H1 (cell line): ENCODE measurements around the gene GTF2H1. TPM values are rescaled to one million over a fixed set of nuclear protein-coding genes. Genes with fewer than 3 reads are reported as not detected.

Experiments
- CBX8 ChIP-seq: fragments of 300-800, 300-1000 bp; sonication (generic); IDR thresholded peaks from 2 replicates; pipeline ENCODE4 v1.7.1; 2016; ENCODE audit warnings: low read depth, low read length, borderline replicate concordance
- EZH2 ChIP-seq: fragments of 200-600 bp; sonication (generic); IDR thresholded peaks from 2 replicates; pipeline ENCODE4 v1.7.1; 2012; ENCODE audit warnings: low read depth, mild to moderate bottlenecking, moderate library complexity, low read length, inconsistent platforms; ENCODE audit not compliant: severe bottlenecking
- GTF2F1 ChIP-seq: IDR thresholded peaks from 2 replicates; pipeline ENCODE4 v1.6.1; 2012; ENCODE audit warnings: low read depth, low read length, improper control_type of control experiment, borderline replicate concordance
- JUND ChIP-seq: IDR thresholded peaks from 2 replicates; pipeline ENCODE4 v1.6.1; 2011; ENCODE audit warnings: mild to moderate bottlenecking, improper control_type of control experiment, low read length
- SIX5 ChIP-seq: IDR thresholded peaks from 2 replicates; pipeline ENCODE4 v1.6.1; 2011; ENCODE audit warnings: mild to moderate bottlenecking, low read depth, low read length
- SRF ChIP-seq: IDR thresholded peaks from 2 replicates; pipeline ENCODE4 v1.6.1; 2011; ENCODE audit warnings: mild to moderate bottlenecking, low read depth, low read length, moderate library complexity
- polyA plus RNA-seq, 7 experiments: library from polyadenylated mRNA; depleted of rRNA in 3 of 7; stranded (reverse) in 5 of 7; unstranded in 2 of 7; fragments of >200 nt in 5 of 7; fragments of 200-250 nt in 2 of 7; gene quantifications; 1 replicate in 5 of 7; 2 replicates in 1 of 7; 4 replicates in 1 of 7; pipeline versions ENCODE4 v1.2.1 to v1.2.3, GENCODE V29; 2011 to 2013; ENCODE audit warnings: missing spikeins in 2 of 7, mixed read lengths in 2 of 7
- total RNA-seq: library from RNA; stranded (reverse); fragmentation: NEBNext Ultra II Directional; extraction: Animal tissue kit (Norgen Biotek cat#: 25700); gene quantifications from 2 replicates; pipeline ENCODE4 v1.2.1, GENCODE V29; 2021
- TF ChIP-seq, protein P1 (sequence below): fragments of 300-600 bp; sonication (generic); IDR thresholded peaks from 2 replicates; pipeline ENCODE4 v1.7.1; 2012; ENCODE audit warnings: low read length, moderate library complexity, mild to moderate bottlenecking, inconsistent platforms; ENCODE audit not compliant: insufficient replicate concordance

Gene GTF2H1
- total and polyA plus RNA-seq, 2 of the 8 experiments (the other 6 are each of a cell fraction or from before 2014, with no cell fraction given) = 9.1 to 26.3 TPM

DNA sequence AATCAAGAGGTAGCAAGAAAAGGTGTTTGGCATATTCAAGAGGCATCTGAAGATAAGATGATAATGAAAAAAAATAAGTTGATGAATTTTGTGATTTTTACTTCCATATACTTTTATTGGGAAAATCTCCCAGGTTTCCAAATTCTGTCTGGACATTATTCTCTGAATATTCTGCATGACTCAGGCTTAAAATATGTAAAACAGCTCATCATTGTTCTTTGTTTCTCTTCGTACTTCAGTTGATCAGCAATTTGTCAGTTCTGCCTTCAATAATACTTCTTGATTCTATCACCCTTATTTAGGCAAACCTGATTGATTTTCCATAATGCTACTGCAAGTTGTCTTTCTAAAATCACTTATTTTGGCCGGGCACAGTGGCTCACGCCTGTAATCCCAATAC is 30.2 kb downstream of the GTF2H1 start (continued):
- TF ChIP-seq, protein P1, sequence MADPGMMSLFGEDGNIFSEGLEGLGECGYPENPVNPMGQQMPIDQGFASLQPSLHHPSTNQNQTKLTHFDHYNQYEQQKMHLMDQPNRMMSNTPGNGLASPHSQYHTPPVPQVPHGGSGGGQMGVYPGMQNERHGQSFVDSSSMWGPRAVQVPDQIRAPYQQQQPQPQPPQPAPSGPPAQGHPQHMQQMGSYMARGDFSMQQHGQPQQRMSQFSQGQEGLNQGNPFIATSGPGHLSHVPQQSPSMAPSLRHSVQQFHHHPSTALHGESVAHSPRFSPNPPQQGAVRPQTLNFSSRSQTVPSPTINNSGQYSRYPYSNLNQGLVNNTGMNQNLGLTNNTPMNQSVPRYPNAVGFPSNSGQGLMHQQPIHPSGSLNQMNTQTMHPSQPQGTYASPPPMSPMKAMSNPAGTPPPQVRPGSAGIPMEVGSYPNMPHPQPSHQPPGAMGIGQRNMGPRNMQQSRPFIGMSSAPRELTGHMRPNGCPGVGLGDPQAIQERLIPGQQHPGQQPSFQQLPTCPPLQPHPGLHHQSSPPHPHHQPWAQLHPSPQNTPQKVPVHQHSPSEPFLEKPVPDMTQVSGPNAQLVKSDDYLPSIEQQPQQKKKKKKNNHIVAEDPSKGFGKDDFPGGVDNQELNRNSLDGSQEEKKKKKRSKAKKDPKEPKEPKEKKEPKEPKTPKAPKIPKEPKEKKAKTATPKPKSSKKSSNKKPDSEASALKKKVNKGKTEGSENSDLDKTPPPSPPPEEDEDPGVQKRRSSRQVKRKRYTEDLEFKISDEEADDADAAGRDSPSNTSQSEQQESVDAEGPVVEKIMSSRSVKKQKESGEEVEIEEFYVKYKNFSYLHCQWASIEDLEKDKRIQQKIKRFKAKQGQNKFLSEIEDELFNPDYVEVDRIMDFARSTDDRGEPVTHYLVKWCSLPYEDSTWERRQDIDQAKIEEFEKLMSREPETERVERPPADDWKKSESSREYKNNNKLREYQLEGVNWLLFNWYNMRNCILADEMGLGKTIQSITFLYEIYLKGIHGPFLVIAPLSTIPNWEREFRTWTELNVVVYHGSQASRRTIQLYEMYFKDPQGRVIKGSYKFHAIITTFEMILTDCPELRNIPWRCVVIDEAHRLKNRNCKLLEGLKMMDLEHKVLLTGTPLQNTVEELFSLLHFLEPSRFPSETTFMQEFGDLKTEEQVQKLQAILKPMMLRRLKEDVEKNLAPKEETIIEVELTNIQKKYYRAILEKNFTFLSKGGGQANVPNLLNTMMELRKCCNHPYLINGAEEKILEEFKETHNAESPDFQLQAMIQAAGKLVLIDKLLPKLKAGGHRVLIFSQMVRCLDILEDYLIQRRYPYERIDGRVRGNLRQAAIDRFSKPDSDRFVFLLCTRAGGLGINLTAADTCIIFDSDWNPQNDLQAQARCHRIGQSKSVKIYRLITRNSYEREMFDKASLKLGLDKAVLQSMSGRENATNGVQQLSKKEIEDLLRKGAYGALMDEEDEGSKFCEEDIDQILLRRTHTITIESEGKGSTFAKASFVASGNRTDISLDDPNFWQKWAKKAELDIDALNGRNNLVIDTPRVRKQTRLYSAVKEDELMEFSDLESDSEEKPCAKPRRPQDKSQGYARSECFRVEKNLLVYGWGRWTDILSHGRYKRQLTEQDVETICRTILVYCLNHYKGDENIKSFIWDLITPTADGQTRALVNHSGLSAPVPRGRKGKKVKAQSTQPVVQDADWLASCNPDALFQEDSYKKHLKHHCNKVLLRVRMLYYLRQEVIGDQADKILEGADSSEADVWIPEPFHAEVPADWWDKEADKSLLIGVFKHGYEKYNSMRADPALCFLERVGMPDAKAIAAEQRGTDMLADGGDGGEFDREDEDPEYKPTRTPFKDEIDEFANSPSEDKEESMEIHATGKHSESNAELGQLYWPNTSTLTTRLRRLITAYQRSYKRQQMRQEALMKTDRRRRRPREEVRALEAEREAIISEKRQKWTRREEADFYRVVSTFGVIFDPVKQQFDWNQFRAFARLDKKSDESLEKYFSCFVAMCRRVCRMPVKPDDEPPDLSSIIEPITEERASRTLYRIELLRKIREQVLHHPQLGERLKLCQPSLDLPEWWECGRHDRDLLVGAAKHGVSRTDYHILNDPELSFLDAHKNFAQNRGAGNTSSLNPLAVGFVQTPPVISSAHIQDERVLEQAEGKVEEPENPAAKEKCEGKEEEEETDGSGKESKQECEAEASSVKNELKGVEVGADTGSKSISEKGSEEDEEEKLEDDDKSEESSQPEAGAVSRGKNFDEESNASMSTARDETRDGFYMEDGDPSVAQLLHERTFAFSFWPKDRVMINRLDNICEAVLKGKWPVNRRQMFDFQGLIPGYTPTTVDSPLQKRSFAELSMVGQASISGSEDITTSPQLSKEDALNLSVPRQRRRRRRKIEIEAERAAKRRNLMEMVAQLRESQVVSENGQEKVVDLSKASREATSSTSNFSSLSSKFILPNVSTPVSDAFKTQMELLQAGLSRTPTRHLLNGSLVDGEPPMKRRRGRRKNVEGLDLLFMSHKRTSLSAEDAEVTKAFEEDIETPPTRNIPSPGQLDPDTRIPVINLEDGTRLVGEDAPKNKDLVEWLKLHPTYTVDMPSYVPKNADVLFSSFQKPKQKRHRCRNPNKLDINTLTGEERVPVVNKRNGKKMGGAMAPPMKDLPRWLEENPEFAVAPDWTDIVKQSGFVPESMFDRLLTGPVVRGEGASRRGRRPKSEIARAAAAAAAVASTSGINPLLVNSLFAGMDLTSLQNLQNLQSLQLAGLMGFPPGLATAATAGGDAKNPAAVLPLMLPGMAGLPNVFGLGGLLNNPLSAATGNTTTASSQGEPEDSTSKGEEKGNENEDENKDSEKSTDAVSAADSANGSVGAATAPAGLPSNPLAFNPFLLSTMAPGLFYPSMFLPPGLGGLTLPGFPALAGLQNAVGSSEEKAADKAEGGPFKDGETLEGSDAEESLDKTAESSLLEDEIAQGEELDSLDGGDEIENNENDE = no peak
- TF ChIP-seq EZH2 (no peak), GTF2F1 (no peak), JUND (no peak), SIX5 (no peak), CBX8 (no peak), SRF (no peak)
